AG04450 (cell line): ENCODE data around the gene ESYT2. TPM values are rescaled to one million over a fixed set of nuclear protein-coding genes. Genes with fewer than 3 reads are reported as not detected.

ENCODE experiments used
- CTCF ChIA-PET: fragments of 300-600, 350-600 bp; formaldehyde crosslinking; extraction: SDS; loops from one replicate; lab custom pipeline; 2022; ENCODE audit warnings: antibody characterized with exemption, inconsistent platforms; lab: Charles Lee
- POLR2A ChIA-PET: fragments of 350-600 bp; formaldehyde crosslinking; extraction: SDS; loops from one replicate; lab custom pipeline; 2021; ENCODE audit warnings: antibody characterized with exemption, inconsistent platforms; lab: Yijun Ruan, JAX
- DNase-seq: peaks from one replicate; pipeline ENCODE4 v3.0.0-alpha.2; 2011; ENCODE audit warnings: low read depth, low spot score
- H3K27ac ChIP-seq: one replicate; pipeline ENCODE4 v1.5.1; 2012; ENCODE audit warnings: low read depth, low read length, control low read depth
- H3K27me3 ChIP-seq: one replicate; pipeline ENCODE4 v1.6.0; 2012; ENCODE audit warnings: low read length; ENCODE audit not compliant: control insufficient read depth, insufficient read depth
- H3K4me3 ChIP-seq: 2 replicates; pipeline ENCODE4 v1.5.1; 2011; ENCODE audit warnings: mild to moderate bottlenecking, low read depth, low read length, control low read depth
- H3K9me3 ChIP-seq: 2 replicates; pipeline ENCODE4 v1.5.1; 2012; ENCODE audit warnings: low read length; ENCODE audit not compliant: control insufficient read depth, insufficient read depth
- CTCF ChIP-seq: IDR thresholded peaks from 2 replicates; pipeline ENCODE4 v1.5.1; 2011; ENCODE audit warnings: low read depth, low read length, control low read depth, inconsistent platforms
- polyA plus RNA-seq: library from polyadenylated mRNA; depleted of rRNA; stranded (reverse); fragments of >200 nt; gene quantifications from 2 replicates; pipeline ENCODE4 v1.2.3, GENCODE V29; 2011

Gene ESYT2
- polyA plus RNA-seq, 1 experiment: 54.3 TPM

GRCh38 chr7:158735935-158736334 lies 93.4 kb downstream of the ESYT2 start:
- Histone ChIP-seq H3K27ac (no peak overlapping the region), H3K27me3 (no peaks in the 10 kb centered on the region), H3K4me3 (no peak overlapping the region), H3K9me3 (no peaks in the 10 kb centered on the region)
- POLR2A ChIA-PET: no interaction called here
- CTCF ChIA-PET: interaction anchor here (0.5 kb wide), 1 partner anchor 90 kb away, joined by 5 read pairs; no protein-coding TSS in a partner anchor
- TF ChIP-seq CTCF: no peak
- no peak for DNase-seq

GRCh38 chr7:158734861-158735260 lies 94.4 kb downstream of the ESYT2 start:
- H3K27me3 ChIP-seq: no peaks in the 10 kb centered on the region
- POLR2A ChIA-PET: interaction anchor here (0.6 kb wide), 1 partner anchor 12 kb away, joined by 3 read pairs; no protein-coding TSS in a partner anchor
- CTCF ChIA-PET: no interaction called here
- no peak for TF ChIP-seq CTCF
- no peaks in the 10 kb centered on the region for H3K9me3 ChIP-seq
- no peak for DNase-seq
- no peak overlapping the region for H3K27ac ChIP-seq
- no peak overlapping the region for H3K4me3 ChIP-seq

- Histone ChIP-seq H3K27me3 (no peaks in the 10 kb centered on the region), H3K9me3 (no peaks in the 10 kb centered on the region), H3K27ac (no peak overlapping the region), H3K4me3 (no peak overlapping the region)
- DNase-seq: no peak
- ChIA-PET CTCF (interaction anchor here (1.5 kb wide), 1 partner anchor 38 kb away, joined by 4 read pairs; no protein-coding TSS in a partner anchor), POLR2A (interaction anchor here (0.6 kb wide), 1 partner anchor 13 kb away, joined by 3 read pairs; no protein-coding TSS in a partner anchor)
- no peak for TF ChIP-seq CTCF
These were observed 95.4 kb downstream of the ESYT2 start for GRCh38 chr7:158733775-158734494.

GRCh38 chr7:158733220-158733519 lies 96.1 kb downstream of the ESYT2 start:
- ChIA-PET POLR2A (no interaction called here), CTCF (interaction anchor here (1.5 kb wide), 1 partner anchor 37 kb away, joined by 4 read pairs; no protein-coding TSS in a partner anchor)
- H3K9me3 ChIP-seq: no peaks in the 10 kb centered on the region
- DNase-seq: no peak
- no peaks in the 10 kb centered on the region for H3K27me3 ChIP-seq
- no peak overlapping the region for H3K27ac ChIP-seq
- H3K4me3 ChIP-seq: no peak overlapping the region
- no peak for TF ChIP-seq CTCF

GRCh38 chr7:158732494-158733219 lies 96.7 kb downstream of the ESYT2 start:
- DNase-seq: no peak
- H3K27me3 ChIP-seq: no peaks in the 10 kb centered on the region
- CTCF ChIA-PET: interaction anchor here (1.5 kb wide), 1 partner anchor 37 kb away, joined by 4 read pairs; no protein-coding TSS in a partner anchor
- no peak overlapping the region for H3K27ac ChIP-seq
- no peaks in the 10 kb centered on the region for H3K9me3 ChIP-seq
- POLR2A ChIA-PET: interaction anchor here (1.3 kb wide), 1 partner anchor 8 kb away, joined by 4 read pairs; no protein-coding TSS in a partner anchor
- TF ChIP-seq CTCF: no peak
- H3K4me3 ChIP-seq: no peak overlapping the region
